ENCODE measurements around the gene OR7G2. TPM values are rescaled to one million over a fixed set of nuclear protein-coding genes. Genes with fewer than 3 reads are reported as not detected.

Gene OR7G2
- polyA plus RNA-seq, 2 of the 4 experiments (the other 2 are of a cell fraction), result not detected

DNA sequence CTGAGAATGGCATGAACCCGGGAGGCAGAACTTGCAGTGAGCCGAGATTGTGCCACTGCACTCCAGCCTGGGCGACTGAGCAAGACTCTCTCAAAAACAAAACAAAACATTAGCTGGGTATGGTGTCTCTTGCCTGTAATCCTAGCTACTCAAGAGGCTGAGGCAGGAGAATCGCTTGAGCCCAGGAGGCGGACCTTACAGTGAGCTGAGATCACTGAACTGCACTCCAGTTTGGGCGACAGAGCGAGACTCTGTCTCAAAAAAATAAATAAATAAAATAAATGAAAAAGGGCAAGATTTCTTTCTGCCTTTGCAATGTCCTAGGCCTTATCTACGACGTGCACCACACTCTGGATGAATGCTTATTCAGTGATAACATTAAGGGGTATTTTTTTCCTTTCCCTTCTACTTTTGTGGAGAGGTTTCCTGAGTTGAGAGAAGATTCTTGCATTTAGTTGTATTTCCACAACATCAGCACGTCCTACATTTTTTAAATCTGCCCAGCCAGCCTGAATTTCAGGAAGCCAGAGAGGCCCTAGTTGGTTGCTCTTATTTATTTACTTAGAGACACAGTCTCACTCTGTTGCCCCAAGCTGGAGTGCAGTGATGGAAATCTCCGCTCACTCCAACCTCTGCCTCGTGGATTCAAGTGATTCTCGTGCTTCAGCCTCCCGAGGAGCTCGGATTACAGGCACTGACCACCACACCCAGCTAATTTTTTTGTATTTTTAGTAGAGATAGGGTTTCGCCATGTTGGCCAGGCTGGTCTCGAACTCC lies 46.5 kb downstream of the OR7G2 start:
- ChIA-PET CTCF (interaction anchor here (1.3 kb wide), 1 partner anchor 367 kb away, joined by 3 read pairs; no protein-coding TSS in a partner anchor), POLR2A (no interaction called here)
- no peak for FAIRE-seq
- no peaks in the 10 kb centered on the region for H3K9me3 ChIP-seq
- 88% methylated on average over 17 of the region's 17 CpGs for WGBS (ENCODE audit: missing lambda C conversion rate)
- peak overlapping the region in 1 of 2 experiments; percentile 92; a peak in 4 of 6 replicates for H3K27ac ChIP-seq
- no peak for ATAC-seq
- H3K4me1 ChIP-seq, result peaks cover 8% of the 10 kb centered on the region; the same call in 2 of the 3 replicates
- no peak overlapping the region for H3K4me2 ChIP-seq
- no peak for TF ChIP-seq SREBF2 (IDR thresholded peaks at IDR 0.05)
- TF ChIP-seq ZFP36 (IDR thresholded peaks at IDR 0.05; ENCODE audit: borderline replicate concordance, partially characterized antibody), result no peak
- TF ChIP-seq KDM1A (IDR thresholded peaks at IDR 0.05; ENCODE audit: low read depth), result no peak
- no peak for TF ChIP-seq CTCF (IDR thresholded peaks at IDR 0.05)
- H3K4me3 ChIP-seq, result no peak overlapping the region
- no peak for DNase-seq (ENCODE audit: low read depth in 1 of 2, low spot score in 1 of 2)

GRCh38 chr19:9058905-9059667 lies 48.2 kb downstream of the OR7G2 start:
- ChIA-PET CTCF (interaction anchor here (0.7 kb wide), 1 partner anchor 405 kb away, joined by 4 read pairs; no protein-coding TSS in a partner anchor), POLR2A (no interaction called here)
- 20% methylated on average over 12 of the region's 12 CpGs for WGBS (ENCODE audit: missing lambda C conversion rate)
- peak in 1 of 2 experiments; percentile 65; a peak in 3 of 6 replicates for ATAC-seq
- no peak for FAIRE-seq
- Histone ChIP-seq H3K27ac (peak overlapping the region; percentile 49 to 92; a peak in 5 of 6 replicates), H3K4me2 (peak overlapping the region; percentile 55), H3K4me3 (no peak overlapping the region), H3K4me1 (peaks cover 19% of the 10 kb centered on the region), H3K9me3 (no peaks in the 10 kb centered on the region)
- peak; percentile 21 to 90 for DNase-seq (ENCODE audit: low read depth in 1 of 2, low spot score in 1 of 2)
- TF ChIP-seq FOSL2 (IDR thresholded peaks at IDR 0.05) (no peak), FOSL2 (CRISPR knock-in tag; IDR thresholded peaks at IDR 0.05) (peak; percentile 39; the same call in 1 of the 2 replicates), CBX8 (IDR thresholded peaks at IDR 0.05) (no peak), POLR2AphosphoS2 (conservative IDR thresholded peaks at IDR 0.05; ENCODE audit: low read length) (no peak), EP300 (IDR thresholded peaks at IDR 0.05) (peak; percentile 21 to 70; a peak in 3 of 5 replicates), HOXB13 (CRISPR knock-in tag; IDR thresholded peaks at IDR 0.05; ENCODE audit: low read depth) (no peak), ZFP36 (IDR thresholded peaks at IDR 0.05; ENCODE audit: borderline replicate concordance, partially characterized antibody) (no peak), JUNB (IDR thresholded peaks at IDR 0.05) (no peak), SMC3 (IDR thresholded peaks at IDR 0.05) (no peak), GATA3 (IDR thresholded peaks at IDR 0.05; ENCODE audit: borderline replicate concordance) (peak; percentile 64; the same call in 1 of the 2 replicates), NFE2L2 (conservative IDR thresholded peaks at IDR 0.05; ENCODE audit: low read length) (0 out of 2 replicates have a peak, but pooled peaks have one; percentile 32), ZC3H11A (IDR thresholded peaks at IDR 0.05) (no peak), HDAC2 (IDR thresholded peaks at IDR 0.05) (no peak), RAD21 (conservative IDR thresholded peaks at IDR 0.05 in 1 of 2, IDR thresholded peaks at IDR 0.05 in 1 of 2) (no peak), ATOH8 (CRISPR knock-in tag; IDR thresholded peaks at IDR 0.05; ENCODE audit: low read depth) (no peak), ELK1 (IDR thresholded peaks at IDR 0.05; ENCODE audit: low read depth, low read length) (no peak), JUN (IDR thresholded peaks at IDR 0.05) (no peak), ESRRA (IDR thresholded peaks at IDR 0.05; ENCODE audit: borderline replicate concordance, low read length) (no peak), CTCF (IDR thresholded peaks at IDR 0.05) (no peak), MAFK (IDR thresholded peaks at IDR 0.05; ENCODE audit: partially characterized antibody) (peak; percentile 12), MYC (IDR thresholded peaks at IDR 0.05; ENCODE audit: borderline replicate concordance, low read length) (no peak), RNF2 (IDR thresholded peaks at IDR 0.05; ENCODE audit: borderline replicate concordance, low read depth) (no peak)
- TF ChIP-seq, protein P1, sequence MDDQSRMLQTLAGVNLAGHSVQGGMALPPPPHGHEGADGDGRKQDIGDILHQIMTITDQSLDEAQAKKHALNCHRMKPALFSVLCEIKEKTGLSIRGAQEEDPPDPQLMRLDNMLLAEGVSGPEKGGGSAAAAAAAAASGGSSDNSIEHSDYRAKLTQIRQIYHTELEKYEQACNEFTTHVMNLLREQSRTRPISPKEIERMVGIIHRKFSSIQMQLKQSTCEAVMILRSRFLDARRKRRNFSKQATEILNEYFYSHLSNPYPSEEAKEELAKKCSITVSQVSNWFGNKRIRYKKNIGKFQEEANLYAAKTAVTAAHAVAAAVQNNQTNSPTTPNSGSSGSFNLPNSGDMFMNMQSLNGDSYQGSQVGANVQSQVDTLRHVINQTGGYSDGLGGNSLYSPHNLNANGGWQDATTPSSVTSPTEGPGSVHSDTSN (IDR thresholded peaks at IDR 0.05), result no peak; the same call in 1 of the 2 replicates
- TF ChIP-seq, protein P2, sequence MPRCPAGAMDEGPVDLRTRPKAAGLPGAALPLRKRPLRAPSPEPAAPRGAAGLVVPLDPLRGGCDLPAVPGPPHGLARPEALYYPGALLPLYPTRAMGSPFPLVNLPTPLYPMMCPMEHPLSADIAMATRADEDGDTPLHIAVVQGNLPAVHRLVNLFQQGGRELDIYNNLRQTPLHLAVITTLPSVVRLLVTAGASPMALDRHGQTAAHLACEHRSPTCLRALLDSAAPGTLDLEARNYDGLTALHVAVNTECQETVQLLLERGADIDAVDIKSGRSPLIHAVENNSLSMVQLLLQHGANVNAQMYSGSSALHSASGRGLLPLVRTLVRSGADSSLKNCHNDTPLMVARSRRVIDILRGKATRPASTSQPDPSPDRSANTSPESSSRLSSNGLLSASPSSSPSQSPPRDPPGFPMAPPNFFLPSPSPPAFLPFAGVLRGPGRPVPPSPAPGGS (IDR thresholded peaks at IDR 0.05), result no peak
